HG03045 (cell line): ENCODE measurements around the gene TMEM54.

Experiments used
- ATAC-seq: cut with Tn5 transposase; IDR thresholded peaks from one replicate; pipeline ENCODE4 v1.9.1; 2021; ENCODE audit warnings: mild to moderate bottlenecking, moderate library complexity; ENCODE audit not compliant: unreplicated experiment

TMEM54 gene

DNA sequence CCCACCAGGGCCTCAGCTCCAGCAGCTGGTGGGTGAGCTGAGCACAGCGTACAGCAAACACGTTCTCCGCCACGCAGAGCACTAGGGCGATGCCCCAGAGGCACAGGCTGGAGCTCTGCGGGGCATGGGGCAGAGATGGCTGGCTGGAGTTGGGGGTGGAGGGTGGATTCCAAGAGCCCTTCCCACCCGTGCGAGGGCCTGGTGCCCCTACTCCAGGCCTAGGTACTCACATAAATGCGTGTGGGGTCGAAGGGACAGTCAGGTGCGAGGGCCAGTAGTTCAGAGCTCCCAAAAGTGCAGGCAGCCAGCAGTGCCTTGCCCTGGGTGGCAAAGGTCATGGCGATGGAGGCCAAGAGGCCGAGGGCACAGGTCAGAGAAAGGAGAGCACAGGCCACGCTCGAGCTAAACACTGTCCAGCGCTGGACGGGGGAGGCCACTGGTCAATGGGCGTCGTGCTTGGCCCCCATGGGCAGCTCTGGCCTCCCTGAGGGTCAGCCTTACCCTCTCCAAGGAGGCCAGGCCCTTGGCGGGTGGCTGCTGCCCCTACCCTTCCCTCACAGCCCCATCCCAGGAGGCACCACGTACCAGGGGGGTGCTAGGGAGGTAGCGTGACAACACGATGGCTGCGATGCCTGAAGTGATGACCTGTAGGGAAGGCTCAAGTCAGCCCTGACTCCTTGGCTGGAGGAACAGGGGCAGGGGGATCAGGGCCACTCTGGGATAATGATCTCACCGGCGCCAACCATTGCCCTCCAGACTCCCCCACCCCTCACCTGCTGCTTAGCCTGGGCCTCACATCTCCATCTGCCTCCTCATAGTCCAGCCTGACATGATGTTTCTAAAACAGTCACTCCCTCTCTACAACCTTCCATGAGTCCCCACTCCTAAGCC is 5.6 kb downstream of the TMEM54 start:
- ATAC-seq: no peak

DNA sequence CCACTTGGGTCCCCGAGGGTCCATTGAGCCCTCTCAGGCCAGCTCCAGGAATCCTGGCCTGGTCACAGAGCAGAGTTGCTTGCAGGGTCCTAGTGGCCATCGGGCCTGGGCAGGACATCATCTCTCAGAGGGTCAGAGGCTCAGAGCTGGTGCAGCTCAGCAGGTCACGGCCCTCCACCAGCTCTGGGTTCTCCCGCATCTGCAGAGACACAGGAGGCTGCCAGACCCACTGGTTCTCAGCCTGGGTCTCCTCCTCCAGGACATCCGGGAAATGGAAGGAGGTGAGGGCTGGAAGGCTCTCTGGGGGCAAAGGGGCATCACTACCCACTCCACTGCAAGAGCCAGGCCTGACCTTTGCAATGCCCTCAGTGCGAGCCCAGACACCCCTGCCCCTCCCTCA is 6.5 kb downstream of the TMEM54 start:
- ATAC-seq: no peak

DNA sequence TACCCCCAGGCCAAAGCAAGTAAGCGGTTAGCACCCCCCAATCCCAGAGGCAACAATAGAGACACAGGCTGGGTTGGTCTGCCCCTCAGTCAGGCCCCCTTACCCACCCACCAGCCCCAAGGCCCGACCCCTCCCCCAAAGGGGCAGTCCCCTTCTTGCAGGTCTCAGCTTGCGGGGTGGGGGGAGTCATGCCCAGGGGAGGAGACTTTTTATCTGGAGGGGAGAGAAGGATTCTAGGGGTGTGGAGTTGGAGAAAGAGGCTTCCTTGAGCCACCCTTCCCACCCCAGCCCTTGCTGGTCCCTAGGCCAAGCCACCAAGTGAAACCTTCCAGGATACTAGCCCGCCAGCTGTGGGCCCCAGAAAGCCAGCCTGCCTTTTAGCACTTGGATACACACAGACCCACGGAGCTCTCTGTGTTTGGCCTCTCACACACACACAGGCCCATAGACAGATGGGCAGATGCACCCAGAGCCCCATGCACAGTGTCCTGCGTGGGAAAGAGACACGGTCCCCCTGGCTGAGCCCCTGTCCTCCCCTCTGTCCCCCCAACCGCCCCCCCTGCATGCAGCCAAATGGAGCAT is 7.1 kb downstream of the TMEM54 start:
- ATAC-seq: no peak

DNA sequence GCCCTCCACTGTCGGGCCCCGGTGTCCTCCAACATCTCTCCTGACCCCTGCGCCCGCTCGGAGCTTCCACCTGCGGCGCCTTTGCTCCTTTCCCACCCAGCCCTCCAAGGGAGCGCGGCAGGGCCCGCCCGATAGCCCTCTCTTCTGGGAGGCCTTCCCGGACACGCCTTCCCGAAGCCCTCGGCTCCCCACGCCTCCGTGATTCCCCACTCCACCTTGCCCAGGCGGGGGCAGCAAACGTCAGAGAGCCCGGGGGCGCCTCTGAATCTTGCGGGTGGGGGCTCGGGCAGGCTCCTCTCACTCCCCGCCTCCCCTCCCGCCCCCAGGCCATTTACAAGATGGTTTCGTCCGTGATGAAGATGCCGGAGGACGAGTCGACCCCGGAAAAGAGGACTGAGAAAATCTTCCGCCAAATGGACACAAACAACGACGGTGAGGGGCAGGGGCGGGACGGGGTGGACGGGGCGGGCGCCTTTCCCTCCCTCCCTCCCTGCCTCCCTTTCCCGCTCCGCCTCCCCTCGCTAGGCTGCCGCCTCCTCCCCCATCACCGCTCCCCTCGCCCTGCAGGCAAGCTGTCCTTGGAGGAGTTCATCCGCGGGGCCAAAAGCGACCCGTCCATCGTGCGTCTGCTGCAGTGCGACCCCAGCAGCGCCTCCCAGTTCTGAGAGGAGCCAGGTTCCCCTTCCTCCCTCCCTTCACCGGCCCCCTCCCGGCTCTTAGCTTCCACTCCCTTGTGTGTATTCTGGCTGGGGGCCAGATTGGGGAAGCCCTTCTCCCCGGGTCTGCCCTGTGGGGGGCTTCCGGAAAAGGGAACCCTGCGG is 7.8 kb downstream of the TMEM54 start:
- ATAC-seq: no peak

DNA sequence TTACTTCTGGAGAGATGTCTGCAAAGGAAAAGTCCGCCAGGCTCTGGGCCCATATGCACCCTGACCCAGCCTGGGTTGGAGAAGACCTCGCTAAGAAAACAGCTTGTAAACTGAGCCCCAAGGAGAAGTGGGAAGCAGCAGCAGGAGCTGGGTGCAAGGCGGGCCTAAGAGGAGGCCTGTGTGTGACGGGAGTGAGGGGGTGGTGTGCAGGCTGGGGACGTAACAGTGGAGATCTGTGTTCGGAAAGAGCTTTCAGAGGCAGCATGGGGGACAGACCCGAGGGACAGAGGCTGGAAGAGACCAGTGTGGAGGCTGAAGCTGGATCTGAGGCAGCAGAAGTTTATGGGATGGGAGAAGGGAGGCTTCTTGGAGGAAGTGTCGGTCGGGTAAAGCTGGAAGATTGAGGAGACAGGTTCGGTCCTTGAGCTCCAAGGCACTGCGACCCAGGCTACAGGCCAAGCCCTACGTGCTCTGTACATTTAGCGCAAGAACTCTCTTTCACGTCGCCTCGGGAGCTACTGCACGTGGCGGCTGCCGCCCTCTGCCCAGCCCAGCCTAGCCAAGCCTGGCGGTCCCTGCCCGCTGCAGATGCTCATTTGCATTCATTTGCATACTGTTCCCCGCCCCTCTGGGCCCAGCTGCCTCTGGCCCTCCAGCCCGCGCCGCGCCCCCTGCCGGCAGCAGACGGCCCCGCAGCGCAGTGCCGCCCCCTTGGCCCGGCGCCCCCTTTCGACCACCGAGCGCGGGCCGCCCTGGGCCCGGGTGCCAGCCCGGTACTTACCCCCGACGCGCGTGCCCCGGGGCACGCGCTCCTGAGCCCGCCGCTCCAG is 8.6 kb downstream of the TMEM54 start:
- ATAC-seq: no peak

DNA sequence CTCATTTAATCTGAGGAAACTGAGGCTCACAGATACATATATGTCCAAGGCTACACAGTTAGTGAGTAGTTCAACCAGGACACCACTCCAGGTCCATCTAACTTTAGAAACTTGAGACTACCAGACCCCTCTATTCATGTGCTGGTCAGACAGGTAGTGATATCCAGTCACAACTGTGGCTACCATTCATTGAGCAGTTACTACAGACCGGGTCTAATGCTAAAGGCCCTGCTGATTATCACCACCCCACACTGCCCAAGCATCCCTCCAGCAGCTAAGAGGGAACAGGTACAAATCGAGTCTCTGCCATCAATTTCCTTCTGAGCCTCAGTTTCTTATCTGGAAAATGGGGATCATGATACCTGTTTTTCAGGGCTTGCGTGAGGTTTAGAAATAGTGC is 9.6 kb downstream of the TMEM54 start:
- ATAC-seq: no peak

DNA sequence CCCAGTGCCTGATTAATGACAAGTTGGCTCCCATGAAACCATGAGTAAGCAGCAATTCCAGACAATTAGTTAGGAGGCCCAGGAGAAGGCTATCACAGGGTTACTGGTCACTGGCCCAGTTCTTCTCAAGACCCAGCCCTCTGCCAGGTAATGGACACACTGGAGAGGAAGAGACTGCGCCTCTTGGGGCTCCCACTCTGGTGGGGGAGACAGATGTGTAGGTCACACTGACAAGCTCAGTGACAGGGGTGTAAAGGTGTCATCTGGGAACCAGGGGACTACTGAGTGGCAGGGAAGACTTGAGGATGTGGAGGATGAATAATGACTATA is 10.0 kb downstream of the TMEM54 start:
- ATAC-seq: no peak

DNA sequence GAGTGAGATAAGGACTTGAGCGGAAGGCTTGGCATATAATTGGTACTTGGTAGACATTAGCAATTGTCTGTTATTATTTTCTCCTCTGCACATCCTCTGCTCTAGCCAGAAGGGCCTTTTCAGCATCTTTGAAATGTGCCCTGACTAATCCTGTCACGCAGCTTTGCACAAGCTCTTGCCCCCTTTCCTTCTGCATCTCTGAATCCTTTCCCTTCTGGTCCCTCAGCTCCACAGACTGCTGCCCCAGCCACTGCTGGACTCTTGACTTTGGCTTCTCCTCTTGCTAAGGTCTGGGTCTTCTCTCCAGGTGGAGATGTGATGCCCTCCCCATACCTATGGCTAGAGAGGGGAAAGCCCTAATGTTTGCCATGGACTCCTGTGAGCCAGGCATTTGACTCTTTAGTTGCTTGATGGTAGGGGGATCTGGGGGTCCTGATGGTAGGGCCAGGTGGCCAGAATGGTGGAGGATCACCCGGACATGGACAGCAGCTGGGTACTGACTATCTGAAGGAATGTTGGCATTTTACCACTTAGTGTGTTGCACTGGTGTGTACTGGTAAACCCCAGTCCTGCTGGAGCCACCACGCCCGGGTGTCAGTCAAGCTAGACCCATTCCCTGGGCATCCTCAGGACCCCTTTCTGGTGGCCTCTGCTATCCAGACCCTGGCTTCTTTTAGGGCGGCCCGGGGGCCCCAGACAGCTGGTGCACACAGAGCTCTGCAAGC is 10.5 kb downstream of the TMEM54 start:
- no peak for ATAC-seq

DNA sequence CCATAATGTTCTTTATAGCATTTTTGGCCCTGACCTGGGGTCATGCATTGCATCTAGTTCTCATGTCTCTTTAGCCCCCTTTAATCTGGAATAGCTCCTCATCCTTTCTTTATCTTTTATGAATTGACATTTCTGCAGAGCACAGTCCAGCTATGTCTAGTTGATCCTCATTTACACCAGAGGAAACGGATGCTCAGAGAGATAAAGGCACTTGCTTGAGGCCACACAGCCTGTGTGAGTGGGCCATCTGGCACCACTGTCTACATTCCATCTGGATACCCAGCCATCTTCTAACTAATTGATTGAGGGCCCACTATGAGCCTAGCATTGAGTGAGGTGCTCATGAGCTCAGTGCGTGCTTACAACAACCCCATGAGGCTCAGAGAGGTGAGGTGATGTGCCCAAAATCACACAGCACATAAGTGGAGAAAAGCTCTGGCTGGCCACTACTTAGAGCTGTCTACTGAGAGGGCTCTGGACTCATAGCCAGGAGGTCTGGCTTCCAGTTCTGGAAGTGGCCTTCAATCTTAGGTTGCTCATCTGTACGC is 11.4 kb downstream of the TMEM54 start:
- no peak for ATAC-seq

DNA sequence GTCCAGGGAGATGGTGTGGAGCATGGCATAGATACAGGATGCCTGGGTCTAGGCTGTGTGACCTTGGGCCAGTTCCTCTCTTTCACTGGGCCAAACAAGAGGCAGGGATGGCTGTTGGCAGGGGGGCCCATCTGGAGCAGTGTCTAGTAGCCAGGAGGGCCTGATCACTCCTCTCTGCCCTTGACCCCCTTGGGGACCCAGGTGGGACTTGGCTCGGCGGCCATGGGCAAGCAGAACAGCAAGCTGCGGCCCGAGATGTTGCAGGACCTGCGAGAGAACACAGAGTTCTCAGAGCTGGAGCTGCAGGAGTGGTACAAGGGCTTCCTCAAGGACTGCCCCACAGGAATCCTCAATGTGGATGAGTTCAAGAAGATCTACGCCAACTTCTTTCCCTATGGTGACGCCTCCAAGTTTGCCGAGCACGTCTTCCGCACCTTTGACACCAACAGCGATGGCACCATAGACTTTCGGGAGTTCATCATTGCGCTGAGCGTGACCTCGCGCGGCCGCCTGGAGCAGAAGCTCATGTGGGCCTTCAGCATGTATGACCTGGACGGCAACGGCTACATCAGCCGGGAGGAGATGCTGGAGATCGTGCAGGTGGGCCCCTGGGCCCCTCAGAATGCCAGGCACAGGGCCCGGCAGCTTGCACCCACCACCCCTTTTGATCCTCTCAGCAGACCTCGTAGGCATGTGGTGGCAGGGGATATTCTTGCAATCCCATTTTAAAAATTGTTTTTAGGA is 12.3 kb downstream of the TMEM54 start:
- no peak for ATAC-seq

DNA sequence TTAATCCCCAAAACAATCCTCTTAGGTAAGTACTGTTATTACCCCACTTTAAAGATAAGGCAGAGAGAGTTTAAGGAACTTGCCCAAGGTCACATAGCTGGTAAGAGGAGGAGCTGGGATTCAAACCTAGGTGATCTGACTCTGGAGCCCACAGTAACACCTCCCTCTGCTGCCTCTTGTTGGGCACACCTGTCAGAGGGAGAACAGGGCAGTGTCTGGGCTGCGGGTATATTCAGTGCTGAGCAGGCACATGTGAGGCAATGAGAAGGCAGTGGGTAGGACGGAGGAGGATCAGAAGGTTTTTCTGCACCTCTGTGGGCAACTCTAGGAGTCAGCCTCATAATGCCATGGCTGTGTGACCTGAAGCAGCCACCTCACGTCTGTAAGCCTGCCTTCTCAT is 13.1 kb downstream of the TMEM54 start:
- ATAC-seq: no peak

DNA sequence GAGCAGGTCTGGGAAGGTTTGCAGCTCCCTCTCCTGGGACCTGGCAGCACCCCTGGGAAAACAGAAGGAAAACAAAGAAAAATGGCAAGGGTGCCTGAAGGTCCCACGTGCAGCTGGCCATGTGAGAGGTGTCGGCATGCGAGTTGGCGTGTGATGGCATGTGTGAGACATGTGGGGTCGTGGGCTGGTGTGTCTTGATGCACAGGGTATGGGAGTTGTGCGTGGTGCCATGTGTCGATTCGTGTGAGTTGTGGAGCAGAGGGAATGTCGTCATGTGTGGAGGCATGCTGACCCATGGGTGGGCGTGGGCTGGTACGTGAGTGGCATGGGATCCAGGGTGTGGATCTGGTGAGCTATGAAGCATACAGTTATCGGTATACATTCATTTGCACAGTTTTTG is 13.6 kb downstream of the TMEM54 start:
- no peak for ATAC-seq

DNA sequence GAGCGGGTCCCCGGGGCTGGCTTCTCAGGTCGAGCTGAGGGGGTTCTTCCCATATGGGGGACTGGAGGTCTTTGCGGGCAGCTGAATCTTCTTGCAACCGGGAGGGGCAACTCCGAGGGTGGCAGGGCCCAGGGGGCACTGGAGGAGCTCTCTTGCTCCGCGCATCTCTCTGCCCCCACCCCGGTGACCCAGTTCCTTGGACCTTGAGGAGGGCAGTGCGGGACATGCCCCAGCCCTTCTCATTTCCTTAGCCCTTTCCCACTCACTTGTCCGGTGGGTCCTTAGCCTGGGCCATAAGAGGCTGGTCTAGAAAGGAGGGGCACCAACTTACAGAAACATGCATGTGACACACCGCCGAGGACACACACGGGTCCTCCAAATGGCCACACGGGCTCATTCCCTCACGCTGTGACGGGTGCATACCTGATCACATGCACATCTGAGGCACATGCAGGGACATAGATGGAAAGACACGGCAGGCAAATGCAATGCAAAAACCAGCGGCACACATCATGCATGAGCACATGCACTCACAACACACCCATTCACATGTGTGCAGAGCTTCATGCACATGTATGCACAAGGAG is 14.3 kb downstream of the TMEM54 start:
- no peak for ATAC-seq

DNA sequence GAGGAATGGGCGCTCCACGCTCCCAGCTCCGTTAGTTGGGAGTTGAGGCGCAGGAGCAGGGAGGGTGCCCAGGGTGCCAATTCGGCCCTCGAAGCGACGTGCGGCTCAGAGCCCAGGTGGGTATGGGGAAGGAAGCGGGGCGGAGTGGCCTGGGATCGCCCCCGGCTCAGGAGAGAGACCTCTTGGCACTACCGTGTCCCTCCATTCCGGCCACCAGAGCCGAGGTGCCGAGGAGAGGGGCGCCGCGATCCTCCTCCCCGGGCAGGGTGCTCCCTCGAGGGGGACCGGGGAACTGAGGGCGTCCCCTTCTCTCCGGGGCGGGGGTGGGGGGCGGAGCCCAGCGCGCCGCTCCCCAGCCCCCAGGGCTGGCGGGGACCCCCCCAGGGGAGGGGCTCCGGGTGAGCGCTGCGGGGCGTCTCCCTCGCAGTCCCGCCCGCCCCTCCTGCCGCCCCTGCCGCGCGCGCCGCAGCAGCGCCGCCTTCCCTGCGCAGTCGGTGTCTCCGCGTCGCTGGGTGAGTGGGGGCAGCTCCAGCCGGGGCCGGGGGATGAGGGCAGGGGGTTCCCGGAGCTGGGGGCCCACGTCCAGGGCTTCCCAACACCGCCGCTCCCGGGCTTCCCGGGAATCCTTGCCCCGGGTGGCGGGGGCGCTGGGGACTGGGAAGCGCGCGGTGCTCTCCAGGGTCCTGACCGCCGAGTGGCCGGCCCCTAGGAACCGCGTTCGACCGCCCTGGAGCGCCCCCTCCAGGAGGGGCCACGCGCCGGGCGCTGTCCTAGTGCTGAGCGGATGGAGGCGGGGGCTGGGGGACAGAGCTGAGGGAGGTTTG is 15.0 kb downstream of the TMEM54 start, which contains the start of gene HPCA:
Gene HPCA (plus strand): TSS at position 488 of the 824 bp plus-strand sequence. CDS start 2,408 bp downstream, outside the sequence.
- no peak for ATAC-seq

DNA sequence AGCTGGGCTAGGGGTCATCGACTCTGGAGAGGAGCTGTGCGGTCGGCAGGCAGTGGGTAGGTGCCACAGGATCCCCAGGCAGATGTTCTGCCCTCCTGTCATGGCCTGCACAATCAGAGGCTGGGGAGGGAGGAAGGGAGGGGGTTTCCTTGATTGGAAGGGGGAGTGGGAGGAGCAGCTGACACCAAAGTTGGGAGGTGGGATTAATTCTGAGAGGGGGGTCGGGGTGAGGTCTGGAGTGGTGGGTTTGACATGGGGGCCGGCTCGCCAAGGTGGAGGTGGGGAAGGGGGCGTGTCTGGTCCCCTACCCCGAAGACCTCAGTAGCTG is 15.5 kb downstream of the TMEM54 start:
- ATAC-seq: no peak

DNA sequence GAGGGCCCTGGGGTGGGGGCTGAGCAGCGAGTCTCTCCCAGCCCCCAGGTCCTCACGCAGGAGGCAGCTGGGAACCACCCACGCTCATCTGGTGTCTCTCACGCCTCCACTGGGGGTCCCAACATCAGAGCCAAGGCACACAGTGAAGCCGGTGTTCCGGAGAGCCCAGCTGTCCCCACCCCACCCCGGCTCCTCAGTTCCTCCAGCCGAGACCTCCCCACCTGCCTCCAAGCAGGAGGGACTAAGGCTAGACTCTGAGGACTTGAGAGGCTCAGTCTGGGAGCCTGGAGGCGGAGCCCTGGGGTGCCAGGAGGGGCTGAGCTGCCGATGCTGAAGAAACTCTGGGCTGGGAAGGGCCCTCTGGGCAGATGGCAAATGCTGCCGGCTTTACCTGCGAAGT is 16.5 kb downstream of the TMEM54 start:
- ATAC-seq: no peak

DNA sequence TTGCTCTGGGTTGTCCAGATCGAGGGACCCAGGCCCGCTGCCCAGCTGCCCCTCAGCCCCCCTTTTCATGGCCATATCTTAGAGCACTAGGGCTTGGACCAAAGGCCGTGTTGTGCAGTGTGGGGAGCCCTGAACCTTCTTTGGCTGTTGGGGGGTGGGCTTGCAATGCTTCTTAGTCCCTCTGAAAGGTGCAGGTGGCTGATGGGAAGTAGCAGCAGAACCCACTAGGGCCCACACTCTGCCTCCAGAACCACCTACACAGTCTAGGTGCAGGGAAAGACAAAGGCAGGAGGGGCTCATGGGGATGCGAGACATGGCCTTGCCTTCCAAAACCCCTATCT is 17.2 kb downstream of the TMEM54 start:
- ATAC-seq: no peak

DNA sequence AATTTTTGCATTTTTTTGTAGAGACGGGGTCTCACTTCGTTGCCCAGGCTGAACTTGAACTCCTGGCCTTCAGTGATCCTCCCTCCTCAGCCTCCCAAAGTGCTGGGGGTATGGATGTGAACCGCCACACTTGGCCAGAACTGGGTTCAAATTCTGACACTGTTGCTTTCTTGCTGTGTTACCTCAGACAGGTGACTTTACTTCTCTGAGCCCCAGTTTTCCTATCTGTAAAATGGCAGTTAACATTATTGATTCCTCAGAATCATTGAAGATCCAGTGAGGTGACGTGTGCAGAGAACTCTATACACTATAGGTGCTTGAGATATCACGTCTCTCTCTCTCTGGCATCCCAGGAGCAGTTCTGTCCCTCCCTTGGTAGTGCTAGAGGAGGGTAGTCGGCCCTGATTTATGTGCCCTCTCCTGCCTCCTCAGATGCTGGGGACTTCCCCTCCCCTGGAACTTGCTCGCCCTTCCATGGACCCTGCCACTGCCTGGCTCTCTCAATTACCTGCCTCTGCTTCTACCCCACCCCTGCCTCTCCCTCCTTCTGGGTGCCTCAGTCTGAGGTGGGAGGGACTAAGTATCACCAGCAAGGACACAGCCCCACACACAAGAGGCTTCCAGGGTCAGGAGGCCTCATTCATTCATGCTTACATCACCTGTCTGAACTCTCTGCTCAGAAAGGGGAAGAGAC is 17.7 kb downstream of the TMEM54 start:
- ATAC-seq: no peak
